ENCODE measurements around the gene TMEM115. TPM values are rescaled to one million over a fixed set of nuclear protein-coding genes. Genes with fewer than 3 reads are reported as not detected.

Gene TMEM115
- total and polyA plus RNA-seq, 2 experiments from 2014 or later, result 17.8 to 49.2 TPM

DNA sequence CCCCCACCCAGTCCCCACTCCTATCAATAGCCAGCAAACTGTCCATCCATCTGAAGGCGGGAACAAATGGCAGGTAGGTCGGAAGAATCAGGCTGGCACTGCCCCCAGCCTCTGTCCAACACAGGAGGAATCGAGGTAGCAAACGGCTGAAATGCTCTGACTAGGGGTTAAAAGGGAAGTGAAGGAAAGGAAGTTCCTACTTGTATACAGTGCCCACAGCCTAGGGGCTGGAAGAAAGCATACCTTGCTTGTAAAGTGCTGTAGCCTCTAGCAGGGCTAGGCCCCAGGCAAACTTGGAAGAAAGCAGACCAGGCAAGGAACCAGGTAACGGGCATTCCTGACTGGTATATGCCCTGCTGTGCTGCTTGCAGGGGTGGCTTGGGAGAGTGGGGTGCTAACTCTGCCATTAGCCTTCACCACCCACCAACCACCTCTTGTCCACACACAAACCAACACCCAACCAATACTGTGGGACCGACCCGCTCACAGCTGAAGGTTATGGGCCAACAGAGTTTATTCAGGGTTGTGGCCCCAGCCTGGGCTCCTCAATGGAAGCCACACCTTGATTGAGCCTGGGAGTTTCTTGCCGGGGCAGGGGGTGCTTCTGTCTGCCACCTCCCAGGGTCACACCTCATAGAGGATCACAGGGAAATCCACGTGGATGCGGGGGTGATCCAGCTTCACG is 33.7 kb downstream of the TMEM115 start:
- ATAC-seq (no peak), DNase-seq (ENCODE audit: low spot score) (no peak)
- Mint-ChIP-seq H3K36me3 (ENCODE audit: low read depth) (peaks cover 25% of the 10 kb centered on the region), H3K27me3 (ENCODE audit: insufficient read depth, low read depth, poor library complexity) (peaks cover 16% of the 10 kb centered on the region), H3K4me1 (peaks cover 32% of the 10 kb centered on the region), H3K4me3 (no peak overlapping the region), H3K27ac (no peak overlapping the region), H3K9me3 (no peaks in the 10 kb centered on the region)
- Histone ChIP-seq H3K27ac (ENCODE audit: low read depth) (no peak overlapping the region), H3K4me2 (no peak overlapping the region), H3K9me2 (ENCODE audit: insufficient read depth) (no peaks in the 10 kb centered on the region), H3K27me3 (ENCODE audit: insufficient read depth) (no peaks in the 10 kb centered on the region), H4K20me1 (replicated peaks; ENCODE audit: insufficient read depth) (peaks cover 8% of the 10 kb centered on the region; the same call in 1 of the 2 replicates), H3F3A (replicated peaks; ENCODE audit: low read depth) (peaks cover 34% of the 10 kb centered on the region; the same call in 1 of the 2 replicates), H3K36me3 (ENCODE audit: insufficient read depth) (peaks cover 2% of the 10 kb centered on the region; the same call in 1 of the 2 replicates), H3K4me3 (no peak overlapping the region), H3K4me1 (ENCODE audit: insufficient read depth) (peaks cover 18% of the 10 kb centered on the region), H3K79me2 (replicated peaks; ENCODE audit: insufficient read depth) (peaks cover 16% of the 10 kb centered on the region), H2AFZ (no peak overlapping the region)
- TF ChIP-seq REST (IDR thresholded peaks at IDR 0.05; ENCODE audit: unreplicated experiment) (no peak), ZNF462 (CRISPR knock-in tag; IDR thresholded peaks at IDR 0.05) (no peak), ETS1 (IDR thresholded peaks at IDR 0.05) (no peak), STAT1 (IDR thresholded peaks at IDR 0.05; ENCODE audit: unreplicated experiment) (no peak)

Data from GM23338 (cell line).